Body of pancreas (tissue), 4 donors: ENCODE measurements around the gene GSG1L. TPM values are rescaled to one million over a fixed set of nuclear protein-coding genes. Genes with fewer than 3 reads are reported as not detected.

Source experiments
- ATAC-seq: fragments of 150-250 bp; one replicate; pipeline ENCODE4 v1.9.1; 2016
- DNase-seq, 4 donors: peaks; one replicate each; pipeline ENCODE4 v3.0.0-alpha.2; 2019
- H3K27ac ChIP-seq, 4 donors: fragments of 200-600 bp; sonication (generic); 1 replicate in 3 of 4; 2 replicates in 1 of 4; pipeline versions ENCODE4 v1.5.1 to v1.6.1; 2016 to 2019; ENCODE audit warnings: mild to moderate bottlenecking in 1 of 4, mixed read lengths in 1 of 4, moderate library complexity in 1 of 4
- H3K27me3 ChIP-seq, 2 donors: fragments of 200-600 bp; sonication (generic); one replicate each; pipeline ENCODE4 v1.6.0; 2016; ENCODE audit warnings: mild to moderate bottlenecking in 1 of 2
- H3K36me3 ChIP-seq, 2 donors: fragments of 200-600 bp; sonication (generic); replicated peaks in 1 of 2; 2 replicates each; pipeline ENCODE4 v1.5.1; 2016; ENCODE audit warnings: low read depth in 2 of 2; ENCODE audit not compliant: insufficient read depth in 1 of 2
- H3K4me1 ChIP-seq: fragments of 200-600 bp; sonication (generic); one replicate; pipeline ENCODE4 v1.6.0; 2016
- H3K4me3 ChIP-seq, 2 donors: fragments of 200-600 bp; sonication (generic); 1 replicate in 1 of 2; 2 replicates in 1 of 2; pipeline ENCODE4 v1.5.1; 2016 to 2019
- H3K9me3 ChIP-seq, 3 donors: fragments of 200-600 bp; sonication (generic); 1 replicate in 2 of 3; 2 replicates in 1 of 3; pipeline ENCODE4 v1.5.1; 2016
- POLR2A ChIP-seq, 3 donors: fragments of 450-650 bp; IDR thresholded peaks; one replicate each; pipeline ENCODE4 v1.6.1; 2016; ENCODE audit warnings: antibody characterized with exemption in 3 of 3, mild to moderate bottlenecking in 2 of 3
- whole genome bisulfite sequencing, 2 donors: methylation state at CpG; one replicate each; pipeline ENCODE4 v1.1.5; 2017; 5-methylcytosine and 5-hydroxymethylcytosine counted together
- intact Hi-C: fragments of 100-400 bp; cut with DNase I; formaldehyde crosslinking; loops from one replicate; pipeline ENCODE4 v1.15.1; 2023
- total RNA-seq, 2 donors: library from RNA; depleted of rRNA; stranded (reverse); fragments of >200 nt; gene quantifications; one replicate each; pipeline ENCODE4 v1.1.0, GENCODE V29; 2016
- TF ChIP-seq, protein P1 (sequence below), 7 experiments: fragments of 450-650 bp in 4 of 7; fragments of 200-600 bp in 3 of 7; sonication (generic) in 3 of 7; IDR thresholded peaks; one replicate each; pipeline ENCODE4 v1.5.1; 2016 to 2019; ENCODE audit warnings: antibody characterized with exemption in 7 of 7

GSG1L gene
- total RNA-seq, 2 donors from 2014 or later = not detected

DNA sequence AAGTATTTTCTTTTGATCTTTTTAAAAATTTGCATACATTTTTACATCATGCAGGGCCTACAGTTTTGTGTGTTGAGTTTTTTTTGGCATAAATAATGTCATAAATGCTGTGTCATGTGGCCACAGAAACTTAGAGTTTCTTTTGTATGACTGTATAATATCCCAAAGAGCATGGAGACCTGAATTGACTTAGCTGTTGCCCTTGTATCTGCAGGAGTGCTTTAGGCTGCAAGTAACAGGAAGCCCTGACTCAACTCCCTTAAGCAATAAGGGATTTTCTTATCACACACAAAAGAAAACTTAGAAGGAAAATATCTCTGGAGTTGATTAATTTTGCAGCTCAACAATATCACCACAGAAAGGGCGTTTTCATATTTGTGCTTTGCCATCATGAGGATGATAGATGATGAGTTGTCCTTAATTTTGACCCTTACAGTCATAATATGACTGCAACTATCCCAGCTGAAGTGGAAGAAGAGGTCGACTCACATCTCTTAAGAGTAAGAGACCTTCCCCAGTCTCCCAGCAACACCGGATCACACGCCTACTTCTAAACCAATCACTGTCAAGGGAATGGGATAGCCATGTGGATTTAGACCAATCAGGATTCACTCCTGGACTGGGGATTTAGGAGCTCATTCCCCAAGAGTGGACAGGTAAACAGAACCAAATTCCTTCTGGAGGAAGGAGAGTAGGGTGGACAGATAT is 138.9 kb downstream of the GSG1L start:
- no peaks in the 10 kb centered on the region for H3K36me3 ChIP-seq
- TF ChIP-seq, protein P1, sequence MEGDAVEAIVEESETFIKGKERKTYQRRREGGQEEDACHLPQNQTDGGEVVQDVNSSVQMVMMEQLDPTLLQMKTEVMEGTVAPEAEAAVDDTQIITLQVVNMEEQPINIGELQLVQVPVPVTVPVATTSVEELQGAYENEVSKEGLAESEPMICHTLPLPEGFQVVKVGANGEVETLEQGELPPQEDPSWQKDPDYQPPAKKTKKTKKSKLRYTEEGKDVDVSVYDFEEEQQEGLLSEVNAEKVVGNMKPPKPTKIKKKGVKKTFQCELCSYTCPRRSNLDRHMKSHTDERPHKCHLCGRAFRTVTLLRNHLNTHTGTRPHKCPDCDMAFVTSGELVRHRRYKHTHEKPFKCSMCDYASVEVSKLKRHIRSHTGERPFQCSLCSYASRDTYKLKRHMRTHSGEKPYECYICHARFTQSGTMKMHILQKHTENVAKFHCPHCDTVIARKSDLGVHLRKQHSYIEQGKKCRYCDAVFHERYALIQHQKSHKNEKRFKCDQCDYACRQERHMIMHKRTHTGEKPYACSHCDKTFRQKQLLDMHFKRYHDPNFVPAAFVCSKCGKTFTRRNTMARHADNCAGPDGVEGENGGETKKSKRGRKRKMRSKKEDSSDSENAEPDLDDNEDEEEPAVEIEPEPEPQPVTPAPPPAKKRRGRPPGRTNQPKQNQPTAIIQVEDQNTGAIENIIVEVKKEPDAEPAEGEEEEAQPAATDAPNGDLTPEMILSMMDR (IDR thresholded peaks at IDR 0.05) = no peak
- no peak for TF ChIP-seq POLR2A (IDR thresholded peaks at IDR 0.05)
- WGBS, 2 donors = 53 to 61% methylated on average over 4 of the region's 4 CpGs
- no peaks in the 10 kb centered on the region for H3K4me1 ChIP-seq
- DNase-seq (no peak), ATAC-seq (no peak)
- no peaks in the 10 kb centered on the region for H3K27me3 ChIP-seq
- H3K9me3 ChIP-seq = no peaks in the 10 kb centered on the region
- intact Hi-C loops = no loop called here
- H3K4me3 ChIP-seq = no peak overlapping the region
- H3K27ac ChIP-seq = no peak overlapping the region

DNA sequence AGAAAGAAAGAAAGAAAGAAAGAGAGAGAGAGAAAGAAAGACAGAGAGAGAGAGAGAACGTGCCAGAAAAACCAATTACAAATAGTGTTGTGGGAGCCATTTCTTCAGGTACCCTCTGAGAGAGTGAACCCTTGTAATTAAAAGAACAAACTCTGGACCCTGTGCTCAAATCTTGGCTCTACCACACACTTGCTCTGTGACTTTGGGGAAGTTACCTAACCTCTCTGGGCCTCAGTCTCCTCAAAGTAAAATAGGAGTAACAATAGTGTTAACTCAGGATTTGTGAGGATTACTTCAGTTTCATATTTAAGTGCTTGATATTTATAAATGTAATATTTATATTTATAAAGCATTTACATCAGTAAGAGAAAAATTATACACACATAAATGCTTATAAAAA is 139.8 kb downstream of the GSG1L start:
- ATAC-seq = no peak
- Histone ChIP-seq H3K9me3 (no peaks in the 10 kb centered on the region), H3K27ac (no peak overlapping the region), H3K4me1 (no peaks in the 10 kb centered on the region), H3K36me3 (no peaks in the 10 kb centered on the region), H3K27me3 (no peaks in the 10 kb centered on the region), H3K4me3 (no peak overlapping the region)
- 50 to 56% methylated on average over 1 of the region's 1 CpG for WGBS, 2 donors
- TF ChIP-seq, protein P1 (IDR thresholded peaks at IDR 0.05) = no peak
- TF ChIP-seq POLR2A (IDR thresholded peaks at IDR 0.05) = no peak
- intact Hi-C loops = no loop called here
- no peak for DNase-seq

DNA sequence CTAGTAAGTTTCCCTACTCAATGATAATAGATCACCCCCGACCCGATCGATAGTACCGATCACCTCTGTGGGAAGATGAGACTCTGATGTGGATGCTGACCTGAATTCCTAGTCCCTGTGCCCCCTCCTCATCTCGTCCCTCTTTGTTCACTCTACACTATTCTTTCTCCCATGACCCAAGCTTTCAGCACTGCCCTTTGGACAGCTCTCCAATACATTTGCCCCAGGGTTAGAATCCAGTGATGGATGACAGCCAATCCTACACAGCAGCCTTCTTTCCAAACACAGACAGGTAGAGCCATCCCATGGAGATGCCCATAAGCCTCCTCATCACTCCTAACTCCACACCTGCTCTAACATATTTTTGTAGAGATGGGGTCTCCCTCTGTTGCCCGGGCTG is 141.1 kb downstream of the GSG1L start:
- ATAC-seq (no peak), DNase-seq (no peak)
- WGBS, 2 donors = 48 to 52% methylated on average over 6 of the region's 6 CpGs
- H3K36me3 ChIP-seq = no peaks in the 10 kb centered on the region
- no peaks in the 10 kb centered on the region for H3K9me3 ChIP-seq
- intact Hi-C loops = no loop called here
- peaks cover 0 to 2% of the 10 kb centered on the region in 2 donors for H3K27me3 ChIP-seq
- TF ChIP-seq POLR2A (IDR thresholded peaks at IDR 0.05) = no peak
- TF ChIP-seq, protein P1 (IDR thresholded peaks at IDR 0.05) = no peak
- H3K4me1 ChIP-seq = no peaks in the 10 kb centered on the region
- no peak overlapping the region for H3K27ac ChIP-seq
- no peak overlapping the region for H3K4me3 ChIP-seq

DNA sequence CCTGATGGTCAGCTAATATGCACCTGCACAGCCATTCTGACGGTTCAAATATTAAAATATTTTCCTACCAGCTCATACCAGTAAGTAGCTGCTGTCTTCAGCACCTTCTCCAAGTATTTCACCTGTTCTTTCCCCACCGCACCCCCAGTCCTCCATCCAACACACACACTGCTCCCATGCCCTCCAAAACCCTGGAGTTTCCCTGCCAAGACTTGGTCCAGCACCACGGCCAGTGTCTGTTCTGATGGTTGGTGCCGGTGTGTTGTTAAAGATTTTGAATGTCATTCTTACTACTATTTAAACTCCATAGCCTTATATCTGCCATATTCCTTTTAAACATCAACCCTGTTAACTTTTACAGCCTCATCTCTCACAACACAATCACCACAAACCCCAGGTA is 142.4 kb downstream of the GSG1L start:
- ATAC-seq = no peak
- H3K4me3 ChIP-seq = no peak overlapping the region

More for the DNA sequence above, 142.4 kb downstream of the GSG1L start:
- Histone ChIP-seq H3K27ac (no peak overlapping the region), H3K36me3 (no peaks in the 10 kb centered on the region), H3K4me1 (no peaks in the 10 kb centered on the region), H3K27me3 (peaks cover 0 to 3% of the 10 kb centered on the region in 2 donors), H3K9me3 (no peaks in the 10 kb centered on the region)
- 41 to 43% methylated on average over 4 of the region's 4 CpGs for WGBS, 2 donors
- intact Hi-C loops = no loop called here
- TF ChIP-seq, protein P1 (IDR thresholded peaks at IDR 0.05) = no peak
- TF ChIP-seq POLR2A (IDR thresholded peaks at IDR 0.05) = no peak
- no peak for DNase-seq
